OCI-M2 (cell line): Measurements from ENCODE around the gene CUL4A.
"Not testable (repeated sequence)": the region's sequence is repeated elsewhere in the genome, so short reads cannot be mapped to it uniquely, and the experiment has no call there.

ENCODE experiments used
- DNase-seq: peaks from one replicate; lab custom pipeline; 2025; ENCODE audit not compliant: unreplicated experiment; lab: John Stamatoyannopoulos, UW

Gene CUL4A

DNA sequence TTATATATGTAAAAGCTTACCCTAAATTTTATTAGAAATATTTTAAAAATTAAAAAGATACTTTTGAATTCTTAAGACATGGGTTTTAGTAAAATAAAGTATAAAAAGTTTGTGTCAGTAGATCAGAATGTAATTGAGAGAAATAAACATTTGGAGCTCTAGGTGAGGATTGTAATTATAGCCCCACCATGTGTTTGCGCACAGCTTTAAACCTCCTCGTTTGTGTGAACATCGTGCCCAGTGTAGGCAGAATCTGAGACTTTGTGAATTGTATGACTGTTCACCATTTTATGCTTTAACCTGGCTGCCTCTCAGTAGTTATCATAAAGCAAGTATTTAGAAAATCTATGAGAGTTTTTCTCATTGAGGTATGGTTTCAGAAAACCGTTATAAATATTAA lies 29.1 kb downstream of the CUL4A start:
- DNase-seq: no peak

GRCh38 chr13:113239357-113239756 lies 29.9 kb downstream of the CUL4A start:
- DNase-seq: no peak

DNA sequence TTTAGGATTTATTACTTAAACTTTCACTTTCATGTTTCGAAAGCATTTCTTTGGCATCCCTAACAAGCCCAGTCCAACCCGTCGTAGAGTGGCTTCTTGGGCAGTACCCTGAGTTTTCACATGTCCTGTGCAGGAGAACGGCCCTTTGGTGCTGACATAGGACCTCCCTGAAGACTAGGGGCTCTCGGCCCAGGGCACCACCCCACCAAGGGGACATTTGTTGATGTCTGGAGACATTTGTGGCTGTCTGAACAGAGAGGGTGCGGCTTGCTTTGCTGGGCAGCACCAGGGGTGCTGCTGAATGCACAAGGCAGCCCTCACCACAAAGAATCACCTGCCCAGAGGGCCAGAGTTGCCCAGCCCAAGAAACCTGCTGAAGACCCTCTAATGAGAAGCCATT lies 30.6 kb downstream of the CUL4A start:
- no peak for DNase-seq

DNA sequence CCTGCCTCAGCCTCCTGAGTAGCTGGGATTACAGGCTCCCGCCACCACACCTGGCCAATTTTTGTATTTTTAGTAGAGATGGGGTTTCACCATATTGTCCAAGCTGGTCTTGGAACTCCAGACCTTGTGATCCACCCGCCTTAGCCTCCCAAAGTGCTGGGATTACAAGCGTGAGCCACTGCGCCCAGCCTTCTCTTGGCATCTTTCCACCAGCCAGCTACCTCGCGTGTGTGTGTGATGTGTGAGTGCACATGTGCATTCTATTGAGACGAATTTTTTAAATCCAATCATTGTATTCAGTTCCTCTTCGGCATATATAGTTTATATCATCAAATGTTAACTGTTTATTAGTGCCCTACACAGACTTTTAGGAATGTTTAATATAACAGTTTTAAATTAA lies 32.2 kb downstream of the CUL4A start:
- DNase-seq: not testable (repeated sequence)

DNA sequence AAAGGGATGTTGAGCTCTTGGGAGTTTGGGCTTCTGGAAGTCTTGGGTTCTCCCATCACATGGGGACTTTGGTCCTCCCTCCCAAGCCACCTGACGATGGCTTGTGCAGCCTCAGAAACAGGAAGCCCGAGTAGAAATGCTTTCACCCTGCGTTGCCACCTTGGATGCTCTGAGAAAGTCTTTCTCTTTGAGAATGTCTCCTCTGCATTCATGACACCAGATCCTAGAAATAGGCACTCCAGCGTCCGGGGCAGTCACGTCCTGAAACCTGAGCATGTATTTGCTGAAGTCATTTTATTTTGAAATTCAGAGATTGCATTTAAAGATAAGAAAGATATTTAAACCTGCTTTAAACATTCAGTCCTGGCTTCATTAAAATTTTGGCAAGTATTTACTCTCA lies 34.4 kb downstream of the CUL4A start:
- DNase-seq: no peak

GRCh38 chr13:113245849-113246796 lies 36.7 kb downstream of the CUL4A start:
- DNase-seq: no peak

GRCh38 chr13:113252516-113253095 lies 43.2 kb downstream of the CUL4A start:
- no peak for DNase-seq

- not testable (repeated sequence) for DNase-seq
Observed at GRCh38 chr13:113257908-113258307, 48.5 kb downstream of the CUL4A start.

DNA sequence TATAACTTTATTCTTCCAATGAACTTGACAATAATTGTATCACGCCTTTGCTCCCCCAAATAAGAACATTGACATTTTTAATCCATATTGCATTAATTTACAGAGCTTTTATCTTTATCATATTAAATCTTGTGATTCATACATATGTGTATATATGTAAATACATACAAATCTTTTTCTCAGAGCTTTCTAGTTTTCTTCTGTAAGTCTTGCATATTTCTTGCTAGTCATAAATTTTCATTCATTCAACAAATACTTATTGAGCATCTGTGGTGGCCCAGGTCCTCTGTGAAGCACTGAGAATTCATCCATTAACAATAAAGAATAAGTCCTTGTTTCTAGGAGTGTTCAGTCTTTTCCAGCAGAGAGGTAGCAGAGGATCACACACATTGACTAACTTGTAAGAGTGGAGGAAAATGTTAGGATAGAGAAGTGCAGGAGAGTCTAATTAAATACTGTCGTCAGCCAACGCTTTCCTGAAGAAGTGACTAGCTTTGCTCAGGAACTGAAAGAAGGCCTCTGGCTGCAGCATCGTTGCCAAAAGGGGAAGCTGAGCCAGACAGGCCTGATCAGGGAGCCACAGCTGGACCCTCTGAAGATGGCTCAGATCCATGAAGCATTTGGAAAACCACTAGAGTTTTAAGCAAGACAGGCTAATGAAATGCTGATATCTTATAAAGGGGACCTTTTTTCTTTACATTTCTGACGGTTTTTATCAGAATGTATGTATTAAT lies 49.1 kb downstream of the CUL4A start:
- no peak for DNase-seq

DNA sequence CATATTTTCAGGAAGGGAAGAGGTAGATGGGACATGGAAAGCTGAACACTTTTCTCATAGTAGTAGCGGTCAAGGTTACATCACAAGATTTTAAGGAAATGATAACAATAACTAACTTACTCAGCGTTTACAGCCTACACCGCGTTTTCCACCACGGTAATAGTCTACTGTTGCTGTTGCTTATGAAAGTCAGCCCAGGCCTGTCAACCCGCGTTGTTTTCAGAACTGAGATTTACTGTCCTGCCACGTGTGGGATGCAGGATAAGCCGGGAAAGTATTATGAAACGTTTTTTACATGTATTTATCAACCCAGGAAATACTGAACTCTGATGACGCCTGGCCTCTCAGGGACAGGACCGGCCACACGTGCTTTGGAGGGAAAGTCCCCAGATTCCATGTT lies 51.6 kb downstream of the CUL4A start:
- no peak for DNase-seq

- not testable (repeated sequence) for DNase-seq
Observed at GRCh38 chr13:113263016-113263415, 53.6 kb downstream of the CUL4A start.

- no peak for DNase-seq
Observed at GRCh38 chr13:113267642-113268405, 58.4 kb downstream of the CUL4A start.

- no peak for DNase-seq
Observed at GRCh38 chr13:113272031-113272430, 62.6 kb downstream of the CUL4A start.

- DNase-seq: no peak
Observed at GRCh38 chr13:113272701-113273181, 63.3 kb downstream of the CUL4A start.

DNA sequence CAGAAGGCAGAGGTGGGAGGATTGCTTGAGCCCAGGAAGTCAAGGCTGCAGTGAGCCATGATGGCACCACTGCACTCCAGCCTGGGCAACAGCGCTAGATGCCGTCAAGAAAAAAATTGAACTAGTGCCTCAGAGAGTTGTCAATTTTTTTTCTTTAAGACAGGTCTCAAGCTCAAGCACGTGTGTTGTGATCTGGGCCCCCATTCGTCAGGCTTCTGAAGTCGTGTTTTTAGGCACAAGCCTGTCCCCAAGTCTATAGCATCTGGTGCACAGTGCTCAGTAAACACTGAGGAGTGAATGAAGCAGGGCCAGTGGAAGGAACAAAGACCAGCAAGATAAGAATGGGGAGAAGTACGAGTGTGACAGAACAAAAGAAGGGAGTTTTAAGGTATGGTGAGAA lies 63.9 kb downstream of the CUL4A start:
- no peak for DNase-seq

- no peak for DNase-seq
Observed at GRCh38 chr13:113273851-113274590, 64.6 kb downstream of the CUL4A start.

DNA sequence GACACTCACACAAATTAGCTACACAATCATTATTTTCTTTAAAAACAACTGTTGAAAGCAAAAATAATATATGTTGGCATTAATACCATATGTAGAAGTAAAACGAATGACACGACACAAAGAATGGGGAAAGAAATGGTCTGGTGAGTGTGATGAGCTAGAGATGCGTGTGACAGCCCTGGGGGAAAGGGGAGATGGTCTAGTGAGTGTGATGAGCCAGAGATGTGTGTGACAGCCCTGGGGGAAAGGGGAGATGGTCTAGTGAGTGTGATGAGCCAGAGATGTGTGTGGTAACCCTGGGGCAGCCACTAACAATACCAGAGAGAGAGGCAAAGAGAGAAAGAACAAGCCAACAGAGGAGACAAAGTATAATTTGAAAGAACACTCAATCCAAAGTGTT lies 65.3 kb downstream of the CUL4A start:
- DNase-seq: no peak

- DNase-seq: no peak
Observed at GRCh38 chr13:113275387-113275786, 66.0 kb downstream of the CUL4A start.

GRCh38 chr13:113280126-113280525 lies 70.7 kb downstream of the CUL4A start:
- no peak for DNase-seq

GRCh38 chr13:113283904-113284303 lies 74.5 kb downstream of the CUL4A start:
- no peak for DNase-seq
